DMS79 treated with DMSO at 0.1 percent for 48 hours (cell line): ENCODE measurements around the gene VPREB1.
"Not testable (repeated sequence)": the region's sequence is repeated elsewhere in the genome, so short reads cannot be mapped to it uniquely, and the experiment has no call there.

Source experiments
- DNase-seq: peaks from one replicate; lab custom pipeline; 2025; lab: John Stamatoyannopoulos, UW

The VPREB1 gene

GRCh38 chr22:22245935-22246525 lies 1.4 kb downstream of the VPREB1 start:
- DNase-seq, result no peak

GRCh38 chr22:22246706-22247105 lies 2.1 kb downstream of the VPREB1 start:
- no peak for DNase-seq

GRCh38 chr22:22248878-22249277 lies 4.3 kb downstream of the VPREB1 start:
- no peak for DNase-seq

- not testable (repeated sequence) for DNase-seq
Measured at GRCh38 chr22:22250651-22251050, 6.1 kb downstream of the VPREB1 start.

GRCh38 chr22:22256133-22256532 lies 11.5 kb downstream of the VPREB1 start:
- DNase-seq, result not testable (repeated sequence)

GRCh38 chr22:22258597-22259415 lies 14.2 kb downstream of the VPREB1 start:
- not testable (repeated sequence) for DNase-seq

GRCh38 chr22:22260169-22260568 lies 15.6 kb downstream of the VPREB1 start:
- not testable (repeated sequence) for DNase-seq

- not testable (repeated sequence) for DNase-seq
Measured at GRCh38 chr22:22260586-22260985, 16.0 kb downstream of the VPREB1 start.

GRCh38 chr22:22262332-22263074 lies 17.9 kb downstream of the VPREB1 start:
- DNase-seq, result not testable (repeated sequence)

GRCh38 chr22:22263823-22264222 lies 19.2 kb downstream of the VPREB1 start:
- not testable (repeated sequence) for DNase-seq

GRCh38 chr22:22270036-22270676 lies 25.6 kb downstream of the VPREB1 start:
- DNase-seq, result not testable (repeated sequence)

GRCh38 chr22:22277423-22277822 lies 32.8 kb downstream of the VPREB1 start:
- DNase-seq, result not testable (repeated sequence)

- DNase-seq, result not testable (repeated sequence)
Measured at GRCh38 chr22:22284962-22285756, 40.6 kb downstream of the VPREB1 start.

- not testable (repeated sequence) for DNase-seq
Measured at GRCh38 chr22:22286390-22287105, 42.0 kb downstream of the VPREB1 start.

GRCh38 chr22:22287106-22287626 lies 42.6 kb downstream of the VPREB1 start:
- DNase-seq, result not testable (repeated sequence)

- DNase-seq, result not testable (repeated sequence)
Measured at GRCh38 chr22:22289666-22290065, 45.1 kb downstream of the VPREB1 start.

GRCh38 chr22:22291129-22291806 lies 46.7 kb downstream of the VPREB1 start:
- not testable (repeated sequence) for DNase-seq

GRCh38 chr22:22292656-22293055 lies 48.1 kb downstream of the VPREB1 start:
- not testable (repeated sequence) for DNase-seq

GRCh38 chr22:22293436-22293835 lies 48.9 kb downstream of the VPREB1 start:
- not testable (repeated sequence) for DNase-seq

GRCh38 chr22:22294641-22295040 lies 50.1 kb downstream of the VPREB1 start:
- DNase-seq, result not testable (repeated sequence)
